ENCODE results near the gene FBXL17. TPM values are rescaled to one million over a fixed set of nuclear protein-coding genes. Genes with fewer than 3 reads are reported as not detected.
A peak's percentile ranks its signal among the peaks of the same experiment; 100 is the strongest.

FBXL17 gene
- total and polyA plus RNA-seq, 2 of the 13 experiments (the other 11 are each of a cell fraction or from before 2014, with no cell fraction given), result 3.0 to 7.9 TPM

DNA sequence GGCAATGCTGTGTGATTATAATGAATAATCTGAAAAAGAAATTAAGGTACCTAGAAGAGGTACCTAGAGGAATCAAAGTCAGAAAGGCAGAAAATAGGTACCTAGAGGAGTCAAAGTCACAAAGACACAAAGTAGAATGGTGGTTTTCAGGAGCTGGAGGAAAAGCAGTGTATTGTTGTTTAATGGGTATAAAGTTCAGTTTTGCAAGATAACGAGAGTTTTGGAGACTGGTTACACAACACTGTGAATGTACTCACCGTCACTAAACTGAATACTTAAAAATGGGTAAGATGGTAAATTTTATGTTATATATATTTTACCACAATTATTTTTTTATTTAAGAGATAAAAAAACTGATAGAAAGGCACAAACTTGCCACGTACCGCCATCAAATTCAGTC is 57.0 kb downstream of the FBXL17 start (continued):
- TF ChIP-seq SOX6 (IDR thresholded peaks at IDR 0.05), result no peak
- TF ChIP-seq SOX6 (CRISPR knock-in tag; IDR thresholded peaks at IDR 0.05), result peak; percentile 70; the same call in 1 of the 2 replicates
- TF ChIP-seq, protein P1, sequence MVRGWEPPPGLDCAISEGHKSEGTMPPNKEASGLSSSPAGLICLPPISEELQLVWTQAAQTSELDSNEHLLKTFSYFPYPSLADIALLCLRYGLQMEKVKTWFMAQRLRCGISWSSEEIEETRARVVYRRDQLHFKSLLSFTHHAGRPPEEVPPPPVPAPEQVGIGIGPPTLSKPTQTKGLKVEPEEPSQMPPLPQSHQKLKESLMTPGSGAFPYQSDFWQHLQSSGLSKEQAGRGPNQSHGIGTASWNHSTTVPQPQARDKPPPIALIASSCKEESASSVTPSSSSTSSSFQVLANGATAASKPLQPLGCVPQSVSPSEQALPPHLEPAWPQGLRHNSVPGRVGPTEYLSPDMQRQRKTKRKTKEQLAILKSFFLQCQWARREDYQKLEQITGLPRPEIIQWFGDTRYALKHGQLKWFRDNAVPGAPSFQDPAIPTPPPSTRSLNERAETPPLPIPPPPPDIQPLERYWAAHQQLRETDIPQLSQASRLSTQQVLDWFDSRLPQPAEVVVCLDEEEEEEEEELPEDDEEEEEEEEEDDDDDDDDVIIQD (CRISPR knock-in tag; IDR thresholded peaks at IDR 0.05; ENCODE audit: low read depth), result peak; percentile 87
- peak; percentile 69 for TF ChIP-seq ZNF644 (CRISPR knock-in tag; IDR thresholded peaks at IDR 0.05; ENCODE audit: low read depth)
- peak in 1 of 2 experiments; percentile 30; a peak in 1 of 4 replicates for TF ChIP-seq EP300 (IDR thresholded peaks at IDR 0.05; ENCODE audit: low read depth in 2 of 2, low read length in 2 of 2)
- no peak for TF ChIP-seq EP300 (CRISPR knock-in tag; IDR thresholded peaks at IDR 0.05; ENCODE audit: borderline replicate concordance)
- TF ChIP-seq MIXL1 (CRISPR knock-in tag; IDR thresholded peaks at IDR 0.05), result peak; percentile 58; the same call in 1 of the 2 replicates
- no peak for TF ChIP-seq ATAD3A (CRISPR knock-in tag; IDR thresholded peaks at IDR 0.05)
- TF ChIP-seq, protein P2, sequence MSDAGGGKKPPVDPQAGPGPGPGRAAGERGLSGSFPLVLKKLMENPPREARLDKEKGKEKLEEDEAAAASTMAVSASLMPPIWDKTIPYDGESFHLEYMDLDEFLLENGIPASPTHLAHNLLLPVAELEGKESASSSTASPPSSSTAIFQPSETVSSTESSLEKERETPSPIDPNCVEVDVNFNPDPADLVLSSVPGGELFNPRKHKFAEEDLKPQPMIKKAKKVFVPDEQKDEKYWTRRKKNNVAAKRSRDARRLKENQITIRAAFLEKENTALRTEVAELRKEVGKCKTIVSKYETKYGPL (CRISPR knock-in tag; IDR thresholded peaks at IDR 0.05), result peak; percentile 90
- TF ChIP-seq RAD21 (CRISPR knock-in tag; IDR thresholded peaks at IDR 0.05), result no peak
- no peak for TF ChIP-seq ZNF296 (CRISPR knock-in tag; conservative IDR thresholded peaks at IDR 0.05)
- peak; percentile 73 for TF ChIP-seq CEBPG (CRISPR knock-in tag; IDR thresholded peaks at IDR 0.05)
- TF ChIP-seq, protein P3, sequence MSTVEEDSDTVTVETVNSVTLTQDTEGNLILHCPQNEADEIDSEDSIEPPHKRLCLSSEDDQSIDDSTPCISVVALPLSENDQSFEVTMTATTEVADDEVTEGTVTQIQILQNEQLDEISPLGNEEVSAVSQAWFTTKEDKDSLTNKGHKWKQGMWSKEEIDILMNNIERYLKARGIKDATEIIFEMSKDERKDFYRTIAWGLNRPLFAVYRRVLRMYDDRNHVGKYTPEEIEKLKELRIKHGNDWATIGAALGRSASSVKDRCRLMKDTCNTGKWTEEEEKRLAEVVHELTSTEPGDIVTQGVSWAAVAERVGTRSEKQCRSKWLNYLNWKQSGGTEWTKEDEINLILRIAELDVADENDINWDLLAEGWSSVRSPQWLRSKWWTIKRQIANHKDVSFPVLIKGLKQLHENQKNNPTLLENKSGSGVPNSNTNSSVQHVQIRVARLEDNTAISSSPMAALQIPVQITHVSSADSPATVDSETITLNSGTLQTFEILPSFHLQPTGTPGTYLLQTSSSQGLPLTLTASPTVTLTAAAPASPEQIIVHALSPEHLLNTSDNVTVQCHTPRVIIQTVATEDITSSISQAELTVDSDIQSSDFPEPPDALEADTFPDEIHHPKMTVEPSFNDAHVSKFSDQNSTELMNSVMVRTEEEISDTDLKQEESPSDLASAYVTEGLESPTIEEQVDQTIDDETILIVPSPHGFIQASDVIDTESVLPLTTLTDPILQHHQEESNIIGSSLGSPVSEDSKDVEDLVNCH (CRISPR knock-in tag; IDR thresholded peaks at IDR 0.05), result no peak
- TF ChIP-seq ZNF331 (CRISPR knock-in tag; IDR thresholded peaks at IDR 0.05), result peak; percentile 27; the same call in 1 of the 2 replicates
- TF ChIP-seq GATAD2A (CRISPR knock-in tag; IDR thresholded peaks at IDR 0.05), result peak; percentile 30; the same call in 1 of the 2 replicates
- TF ChIP-seq PPARG (CRISPR knock-in tag; conservative IDR thresholded peaks at IDR 0.05), result peak; percentile 48; the same call in 1 of the 2 replicates
